IPS DF 6.9 (cell line): Measurements from ENCODE around the gene KRTAP10-8.
"Not testable (repeated sequence)": the region's sequence is repeated elsewhere in the genome, so short reads cannot be mapped to it uniquely, and the experiment has no call there.

ENCODE experiments used
- DNase-seq: peaks from one replicate; pipeline ENCODE4 v3.0.0-alpha.2; 2013; ENCODE audit warnings: low read depth, low spot score
- H3K27ac ChIP-seq: one replicate; pipeline ENCODE4 v1.5.1; 2013; ENCODE audit warnings: low read length, control low read depth
- H3K27me3 ChIP-seq: 2 replicates; pipeline ENCODE4 v1.6.1; 2013; ENCODE audit warnings: mild to moderate bottlenecking, low read length; ENCODE audit not compliant: control insufficient read depth, insufficient read depth
- H3K36me3 ChIP-seq: 2 replicates; pipeline ENCODE4 v1.6.1; 2013; ENCODE audit warnings: low read length; ENCODE audit not compliant: control insufficient read depth, insufficient read depth
- H3K4me1 ChIP-seq: 2 replicates; pipeline ENCODE4 v1.6.1; 2013; ENCODE audit warnings: low read length; ENCODE audit not compliant: control insufficient read depth, insufficient read depth
- H3K4me3 ChIP-seq: 2 replicates; pipeline ENCODE4 v1.5.1; 2013; ENCODE audit warnings: mild to moderate bottlenecking, low read length
- H3K9me3 ChIP-seq: 2 replicates; pipeline ENCODE4 v1.6.1; 2013; ENCODE audit warnings: low read length, inconsistent platforms; ENCODE audit not compliant: control insufficient read depth, insufficient read depth
- WGBS: extraction: QIAGEN DNeasy Blood & Tissue Kit; methylation state at CpG from one replicate; pipeline ENCODE4 v1.1.7; 2013; ENCODE audit warnings: mixed read lengths, missing lambda C conversion rate; ENCODE audit not compliant: insufficient read length, insufficient coverage; 5-methylcytosine and 5-hydroxymethylcytosine counted together

KRTAP10-8 gene

DNA sequence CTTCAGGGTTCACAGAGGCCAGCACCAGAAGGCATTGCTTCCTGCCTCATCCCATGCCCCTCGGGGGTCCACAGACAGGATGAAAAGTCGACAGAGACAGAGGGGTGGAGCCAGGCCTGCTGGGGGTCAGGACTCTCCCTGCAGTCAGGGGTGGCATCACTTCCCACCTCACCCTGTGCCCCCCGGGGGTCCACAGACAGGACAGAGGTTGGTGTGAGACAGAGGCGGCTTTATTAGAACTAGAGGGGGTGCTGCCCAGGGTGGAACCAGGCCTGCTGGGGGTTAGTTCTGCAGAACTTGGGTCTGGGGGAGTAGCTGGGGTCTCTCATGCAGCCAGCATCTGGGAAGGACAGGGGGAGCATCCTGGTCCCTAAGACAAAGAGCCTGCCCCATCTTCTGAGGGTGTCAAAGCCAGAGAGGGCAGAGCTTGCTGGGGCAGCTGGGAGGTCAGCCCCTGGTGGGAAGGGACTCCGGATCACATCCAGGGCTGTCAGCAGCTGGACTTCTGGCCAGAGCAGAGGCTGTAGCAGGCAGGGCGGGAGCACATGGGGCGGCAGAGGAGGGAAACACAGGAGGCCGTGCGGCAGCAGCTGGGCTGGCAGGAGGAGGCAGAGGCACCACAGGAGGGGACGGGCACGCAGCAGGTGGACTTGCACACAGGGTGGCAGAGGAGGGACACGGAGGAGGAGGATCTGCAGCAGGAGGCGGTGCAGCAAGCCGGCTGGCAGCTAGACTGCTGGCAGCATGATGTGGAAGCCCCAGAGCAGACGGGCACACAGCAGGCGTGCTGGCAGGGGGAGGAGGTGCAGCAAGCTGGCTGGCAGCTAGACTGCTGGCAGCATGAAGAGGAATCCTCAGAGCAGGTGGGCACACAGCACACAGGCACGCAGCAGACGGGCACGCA is 20.7 kb upstream of the KRTAP10-8 start:
- H3K4me3 ChIP-seq, H3K27me3 ChIP-seq, H3K36me3 ChIP-seq, H3K4me1 ChIP-seq, DNase-seq, H3K27ac ChIP-seq, H3K9me3 ChIP-seq: not testable (repeated sequence)
- no CpG with 5 or more reads among the region's 19 CpGs for WGBS

DNA sequence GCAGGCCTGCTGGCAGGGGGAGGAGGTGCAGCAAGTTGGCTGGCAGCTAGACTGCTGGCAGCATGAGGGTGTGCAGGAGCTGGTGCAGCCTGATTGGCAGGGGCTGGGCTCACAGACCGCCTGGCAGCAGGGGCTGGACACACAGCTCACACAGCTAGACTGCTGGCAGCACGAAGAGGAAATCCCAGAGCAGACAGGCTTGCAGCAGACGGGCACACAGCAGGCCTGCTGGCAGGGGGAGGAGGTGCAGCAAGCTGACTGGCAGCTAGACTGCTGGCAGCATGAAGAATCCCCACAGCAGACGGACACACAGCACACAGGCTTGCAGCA is 20.1 kb upstream of the KRTAP10-8 start:
- not testable (repeated sequence) for H3K9me3 ChIP-seq, H3K4me3 ChIP-seq, H3K27me3 ChIP-seq, H3K4me1 ChIP-seq, H3K27ac ChIP-seq, H3K36me3 ChIP-seq, DNase-seq
- WGBS = no CpG with 5 or more reads among the region's 4 CpGs

DNA sequence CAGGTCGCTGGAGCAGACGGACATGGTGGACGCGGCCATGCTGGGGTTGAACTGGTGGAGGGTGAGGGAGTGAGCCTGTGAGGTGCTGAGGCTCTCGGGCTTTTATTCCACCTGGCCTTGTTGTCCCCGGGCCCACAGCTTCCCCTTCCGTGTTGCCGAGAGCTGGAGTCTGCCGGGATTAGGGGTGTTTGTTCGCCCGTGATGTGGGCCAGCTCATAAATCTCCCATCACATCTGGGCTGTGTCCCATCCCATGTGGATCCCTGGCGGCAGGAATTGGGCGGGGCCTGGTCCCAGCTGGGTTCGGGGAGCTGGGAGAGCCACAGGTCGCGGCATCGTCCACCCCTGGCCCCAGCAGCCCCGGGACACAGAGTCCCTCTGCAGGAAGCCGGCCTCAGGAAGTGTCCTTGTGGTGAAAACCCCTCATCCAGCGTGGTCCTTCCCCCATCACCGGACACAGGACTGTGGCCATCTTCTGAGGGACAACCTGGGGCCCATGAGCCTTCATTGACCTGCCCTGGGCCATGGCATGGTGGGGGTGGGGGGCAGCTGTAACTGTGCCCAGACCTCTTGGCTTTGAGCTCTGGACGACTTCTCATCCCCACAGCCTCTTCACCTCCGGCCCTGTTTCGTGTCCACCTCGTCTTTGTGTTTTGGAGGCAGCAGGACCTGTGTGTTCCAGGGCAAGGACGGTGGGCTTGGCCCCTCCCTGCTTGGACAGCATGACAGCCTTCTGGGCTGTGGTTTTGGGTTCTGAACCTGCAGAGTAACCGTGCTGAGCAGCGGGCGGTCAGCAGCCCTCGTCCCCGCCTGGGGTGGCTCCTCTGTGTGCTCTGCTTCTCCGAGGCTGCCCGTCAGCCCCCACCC is 19.2 kb upstream of the KRTAP10-8 start, which contains the start of gene KRTAP10-6:
Gene KRTAP10-6 (minus strand): TSS at position 60 of the 866 bp plus-strand sequence. CDS start 21 bp downstream, at position 39.
- Histone ChIP-seq H3K9me3 (no peaks in the 10 kb centered on the region), H3K4me3 (no peak within 1 kb of the TSS), H3K36me3 (no peaks in the 10 kb centered on the region), H3K4me1 (peaks cover 7% of the 10 kb centered on the region), H3K27me3 (no peaks in the 10 kb centered on the region), H3K27ac (no peak within 1 kb of the TSS)
- DNase-seq = no peak
- no CpG with 5 or more reads among the region's 33 CpGs for WGBS

DNA sequence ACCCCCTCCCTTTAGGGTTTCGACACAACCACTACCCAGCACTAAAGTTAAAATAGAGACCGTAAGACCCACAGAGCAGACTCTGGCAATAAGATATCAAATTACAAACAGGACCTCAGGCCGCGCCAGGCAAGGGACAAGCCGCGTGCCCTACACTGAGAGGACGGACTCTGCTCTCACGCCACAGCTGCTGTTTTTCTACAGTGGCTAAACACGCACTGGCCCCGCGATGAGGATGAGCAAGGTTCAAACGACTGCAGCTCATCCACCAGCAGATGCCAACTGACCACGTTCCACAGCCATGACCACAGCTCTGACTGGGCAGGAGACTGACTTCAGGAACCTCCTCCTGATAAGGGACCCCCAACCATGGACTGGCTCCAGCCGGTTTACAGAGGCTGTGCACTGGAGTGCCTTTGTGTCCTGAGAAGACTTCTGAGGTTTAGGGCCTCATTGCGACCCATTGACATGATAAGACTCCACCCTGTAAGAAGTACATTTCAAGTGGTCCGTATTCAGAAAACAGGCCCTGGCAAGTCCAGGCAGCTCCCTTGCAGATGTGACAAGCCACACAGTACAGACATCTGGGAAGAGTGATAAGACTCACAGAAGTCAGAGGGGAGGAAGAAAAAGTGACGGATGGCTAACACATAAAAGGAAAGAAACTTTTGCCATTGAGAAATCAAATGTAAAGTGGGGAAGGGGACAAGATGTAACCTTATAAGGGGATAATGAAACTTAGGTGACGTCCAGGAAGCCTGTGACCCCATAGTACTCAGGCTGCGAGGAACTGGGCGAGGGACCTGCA is 18.1 kb upstream of the KRTAP10-8 start:
- H3K4me3 ChIP-seq = no peak overlapping the region
- H3K36me3 ChIP-seq = no peaks in the 10 kb centered on the region
- no peak for DNase-seq
- WGBS = no CpG with 5 or more reads among the region's 20 CpGs
- H3K4me1 ChIP-seq = peaks cover 7% of the 10 kb centered on the region
- H3K27ac ChIP-seq = no peak overlapping the region
- H3K9me3 ChIP-seq = no peaks in the 10 kb centered on the region
- H3K27me3 ChIP-seq = no peaks in the 10 kb centered on the region

DNA sequence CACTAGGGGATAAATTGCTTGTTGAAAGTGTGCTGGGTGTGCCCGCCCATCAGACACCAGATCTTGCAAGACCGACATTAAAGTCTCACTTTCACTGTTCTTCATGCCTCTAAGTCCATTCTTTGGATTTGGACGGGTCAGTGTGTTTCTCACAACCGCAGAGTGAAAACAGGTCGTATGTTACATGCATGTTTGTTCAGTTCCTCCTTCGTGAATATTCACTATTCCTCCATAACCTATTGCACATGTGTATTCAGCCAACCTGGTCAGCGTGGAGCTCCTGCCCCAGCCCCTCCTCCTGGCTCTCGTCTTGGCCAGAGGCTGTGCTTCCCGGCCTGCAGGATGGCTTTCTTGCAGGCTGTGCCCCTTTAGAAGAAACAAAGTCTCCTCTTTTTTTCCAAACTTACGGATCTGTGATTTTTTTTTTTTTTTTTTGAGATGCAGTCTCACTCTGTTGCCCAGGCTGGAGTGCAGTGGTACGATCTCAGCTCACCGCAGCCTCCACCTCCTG is 17.4 kb upstream of the KRTAP10-8 start:
- no peak overlapping the region for H3K27ac ChIP-seq
- no peaks in the 10 kb centered on the region for H3K27me3 ChIP-seq
- H3K4me3 ChIP-seq = no peak overlapping the region
- DNase-seq = no peak
- H3K36me3 ChIP-seq = no peaks in the 10 kb centered on the region
- no peaks in the 10 kb centered on the region for H3K9me3 ChIP-seq
- H3K4me1 ChIP-seq = peaks cover 7% of the 10 kb centered on the region
- no CpG with 5 or more reads among the region's 12 CpGs for WGBS

DNA sequence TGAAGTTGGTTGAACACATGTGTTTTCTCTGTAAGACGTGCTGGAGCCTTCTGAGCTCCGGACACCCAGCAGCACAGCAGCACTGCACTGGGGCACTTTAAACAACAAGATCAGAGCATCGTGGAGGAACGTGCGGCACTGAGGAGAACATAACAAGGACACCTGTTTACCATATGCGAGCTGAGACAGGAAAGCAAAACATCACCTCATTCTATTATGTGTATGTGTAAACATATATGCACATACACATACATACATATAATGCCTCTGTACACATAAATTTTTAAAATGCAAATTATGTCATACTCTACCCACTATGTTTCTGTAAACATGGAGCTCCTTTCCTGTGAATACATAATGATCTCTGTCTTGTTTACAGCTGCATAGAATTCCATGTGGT is 16.4 kb upstream of the KRTAP10-8 start:
- no peaks in the 10 kb centered on the region for H3K27me3 ChIP-seq

DNA sequence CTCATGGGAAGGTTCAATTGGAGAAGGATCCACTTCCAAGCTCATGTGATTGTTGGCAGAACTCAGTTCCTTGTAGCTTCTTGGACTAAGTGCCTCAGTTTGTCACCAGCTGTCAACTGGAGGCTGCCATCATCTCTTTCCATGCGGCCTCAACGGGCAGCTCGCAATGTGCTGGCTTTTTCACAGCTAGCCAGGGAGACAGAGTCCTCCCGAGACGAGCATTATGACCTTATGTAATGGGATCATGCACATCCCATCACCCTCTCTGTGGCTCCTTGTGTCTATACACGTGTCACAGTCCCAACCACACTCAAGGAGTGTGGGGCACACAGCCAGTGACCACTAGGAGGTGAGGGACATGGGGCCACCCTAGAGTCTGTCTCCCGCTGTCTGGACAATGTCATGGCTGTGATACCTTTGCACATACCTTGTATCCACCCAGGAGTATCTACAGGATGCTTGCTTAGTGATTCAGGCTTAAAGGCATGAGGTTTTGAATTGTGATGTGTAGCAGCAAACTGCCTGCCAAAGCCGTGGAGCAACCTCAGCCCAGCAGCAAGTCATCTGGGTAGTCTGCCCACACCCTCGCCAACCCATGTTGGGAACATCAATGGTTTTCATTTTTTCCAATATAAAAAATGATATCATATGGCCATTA is 15.7 kb upstream of the KRTAP10-8 start:
- Histone ChIP-seq H3K27me3 (no peaks in the 10 kb centered on the region), H3K4me1 (peaks cover 7% of the 10 kb centered on the region), H3K27ac (no peak overlapping the region), H3K4me3 (no peak overlapping the region), H3K36me3 (no peaks in the 10 kb centered on the region), H3K9me3 (no peaks in the 10 kb centered on the region)
- DNase-seq = no peak
- WGBS = no CpG with 5 or more reads among the region's 9 CpGs

More for the DNA sequence above, 16.4 kb upstream of the KRTAP10-8 start:
- Histone ChIP-seq H3K9me3 (no peaks in the 10 kb centered on the region), H3K36me3 (no peaks in the 10 kb centered on the region), H3K4me3 (no peak overlapping the region), H3K27ac (no peak overlapping the region), H3K4me1 (peaks cover 7% of the 10 kb centered on the region)
- whole genome bisulfite sequencing = no CpG with 5 or more reads among the region's 6 CpGs
- no peak for DNase-seq

DNA sequence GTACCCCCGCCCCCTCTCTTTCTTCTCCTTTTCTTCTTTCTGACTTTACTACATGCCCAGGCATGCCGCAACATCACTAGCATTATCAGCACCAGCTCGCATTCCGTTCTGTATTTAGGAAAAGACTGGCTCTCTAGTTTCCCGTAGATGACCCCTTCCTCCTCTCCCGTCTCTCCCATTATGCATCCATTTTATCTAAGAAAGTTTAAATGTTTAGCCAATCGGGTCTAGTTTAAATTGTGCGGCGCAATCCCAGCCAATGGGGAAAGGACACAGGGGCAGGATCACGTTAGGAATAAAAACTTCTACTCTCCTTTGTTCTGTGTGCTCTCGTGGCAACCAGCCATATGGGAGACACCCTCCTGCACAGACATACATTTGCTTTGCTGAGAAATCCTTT is 13.8 kb upstream of the KRTAP10-8 start:
- Histone ChIP-seq H3K4me3 (no peak overlapping the region), H3K4me1 (peaks cover 3% of the 10 kb centered on the region), H3K27me3 (no peaks in the 10 kb centered on the region), H3K27ac (no peak overlapping the region), H3K9me3 (no peaks in the 10 kb centered on the region), H3K36me3 (no peaks in the 10 kb centered on the region)
- no CpG with 5 or more reads among the region's 11 CpGs for WGBS
- DNase-seq = no peak

DNA sequence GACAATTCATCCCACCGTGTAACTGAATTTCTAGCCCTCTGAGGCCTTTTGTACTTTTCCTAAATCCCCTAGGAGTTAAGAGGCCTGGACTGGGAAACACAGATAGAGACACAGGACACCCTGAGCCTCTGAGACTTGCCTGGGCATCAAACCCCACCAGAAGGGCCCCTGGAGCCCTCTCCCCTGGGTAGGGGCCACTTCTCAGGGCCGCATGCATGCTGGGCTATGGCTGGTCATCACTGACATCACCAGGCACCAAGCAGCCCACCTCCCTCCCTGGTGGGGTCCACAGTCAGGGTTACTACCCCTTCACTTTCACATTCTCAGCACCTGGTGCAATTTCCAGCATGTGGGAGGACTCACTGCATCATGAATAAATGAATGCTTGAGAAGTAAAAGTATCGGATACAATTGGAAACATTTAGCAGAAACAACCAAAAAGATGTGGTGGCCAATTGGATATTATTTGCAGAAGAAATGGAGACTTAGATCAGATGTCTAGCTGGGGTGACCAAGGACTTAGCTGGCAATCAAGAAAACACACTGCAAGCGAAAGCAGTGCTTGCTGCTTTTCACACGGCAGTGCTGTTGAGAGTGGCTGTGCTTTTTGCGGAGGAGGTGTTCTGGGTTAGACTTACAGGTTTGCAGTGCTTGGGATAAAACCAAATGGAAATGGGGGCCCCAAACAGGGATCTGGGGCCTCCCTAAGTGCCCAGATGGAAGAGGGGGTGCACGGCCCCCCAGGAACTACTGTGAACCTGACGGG is 12.4 kb upstream of the KRTAP10-8 start:
- Histone ChIP-seq H3K27ac (no peak overlapping the region), H3K4me1 (no peaks in the 10 kb centered on the region; the same call in 1 of the 2 replicates), H3K9me3 (no peaks in the 10 kb centered on the region), H3K27me3 (no peaks in the 10 kb centered on the region), H3K4me3 (no peak overlapping the region), H3K36me3 (no peaks in the 10 kb centered on the region)
- DNase-seq = no peak
- WGBS = no CpG with 5 or more reads among the region's 8 CpGs
